SK-N-SH (cell line): Measurements from ENCODE around the gene PLEKHM3. TPM values are rescaled to one million over a fixed set of nuclear protein-coding genes. Genes with fewer than 3 reads are reported as not detected.

ENCODE experiments used
- CTCF ChIA-PET: fragments of 300-600, 350-600 bp; formaldehyde crosslinking; extraction: SDS; loops from one replicate; lab custom pipeline; 2021; lab: Yijun Ruan, JAX
- POLR2A ChIA-PET: fragments of 350-600 bp; sonication (Branson Sonifier 250); formaldehyde crosslinking; extraction: SDS; loops from one replicate; lab custom pipeline; 2020; ENCODE audit warnings: antibody characterized with exemption, inconsistent platforms; lab: Yijun Ruan, JAX
- DNase-seq: peaks from one replicate; pipeline ENCODE4 v3.0.0; 2012
- H2AFZ ChIP-seq: fragments of 200-600 bp; sonication (generic); 2 replicates; pipeline ENCODE4 v1.8.1; 2016; ENCODE audit warnings: antibody characterized with exemption, mild to moderate bottlenecking, low read depth
- H3F3A ChIP-seq: fragments of 200-600 bp; sonication (generic); replicated peaks from 2 replicates; pipeline ENCODE3; 2016; ENCODE audit warnings: antibody characterized with exemption, mild to moderate bottlenecking; ENCODE audit not compliant: insufficient read depth
- H3K27ac ChIP-seq, 2 experiments: fragments of 200-500 bp in 1 of 2; fragments of 200-600 bp in 1 of 2; sonication (Bioruptor generic) in 1 of 2; sonication (generic), shearing (Covaris generic) in 1 of 2; 2 replicates each; pipeline versions ENCODE4 v1.5.1 to v1.6.1; 2014 to 2016; ENCODE audit warnings: low read depth in 2 of 2, inconsistent platforms in 1 of 2, low read length in 1 of 2, mild to moderate bottlenecking in 1 of 2, mixed read lengths in 1 of 2
- H3K27me3 ChIP-seq: fragments of 200-600 bp; sonication (generic), shearing (Covaris generic); 2 replicates; pipeline ENCODE4 v1.6.1; 2016; ENCODE audit warnings: mixed run types; ENCODE audit not compliant: insufficient read depth
- H3K36me3 ChIP-seq, 2 experiments: fragments of 200-500 bp in 1 of 2; fragments of 200-600 bp in 1 of 2; sonication (Bioruptor generic) in 1 of 2; sonication (generic) in 1 of 2; replicated peaks in 1 of 2; 2 replicates each; pipeline versions ENCODE3 to v1.5.1; 2014 to 2016; ENCODE audit warnings: low read length in 1 of 2, mild to moderate bottlenecking in 1 of 2; ENCODE audit not compliant: insufficient read depth in 2 of 2, control insufficient read depth in 1 of 2
- H3K4me1 ChIP-seq, 2 experiments: fragments of 200-500 bp in 1 of 2; fragments of 200-600 bp in 1 of 2; sonication (Bioruptor generic) in 1 of 2; sonication (generic), shearing (Covaris generic) in 1 of 2; 2 replicates each; pipeline versions ENCODE4 v1.5.1 to v1.6.1; 2014 to 2016; ENCODE audit warnings: low read depth in 1 of 2, low read length in 1 of 2, mixed run types in 1 of 2; ENCODE audit not compliant: insufficient read depth in 2 of 2, control insufficient read depth in 1 of 2
- H3K4me2 ChIP-seq: fragments of 200-600 bp; sonication (generic), shearing (Covaris generic); 2 replicates; pipeline ENCODE4 v1.6.1; 2017; ENCODE audit warnings: mixed run types
- H3K4me3 ChIP-seq, 2 experiments: fragments of 200-500 bp in 1 of 2; fragments of 200-600 bp in 1 of 2; sonication (Bioruptor generic) in 1 of 2; sonication (generic), shearing (Covaris generic) in 1 of 2; 2 replicates each; pipeline versions ENCODE4 v1.5.1 to v1.8.1; 2014 to 2016; ENCODE audit warnings: low read depth in 2 of 2, inconsistent platforms in 1 of 2, low read length in 1 of 2, mild to moderate bottlenecking in 1 of 2, mixed read lengths in 1 of 2, moderate library complexity in 1 of 2
- H3K79me2 ChIP-seq: fragments of 200-600 bp; sonication (generic); 2 replicates; pipeline ENCODE4 v1.8.1; 2017; ENCODE audit warnings: mild to moderate bottlenecking; ENCODE audit not compliant: insufficient read depth
- H3K9ac ChIP-seq: fragments of 200-600 bp; sonication (generic); 2 replicates; pipeline ENCODE4 v1.6.1; 2017; ENCODE audit warnings: mixed run types
- H3K9me2 ChIP-seq: fragments of 200-600 bp; sonication (generic); 2 replicates; pipeline ENCODE4 v1.6.1; 2017; ENCODE audit warnings: mixed run types
- H3K9me3 ChIP-seq: fragments of 200-600 bp; sonication (generic); 2 replicates; pipeline ENCODE4 v1.6.1; 2017; ENCODE audit warnings: mixed run types, mild to moderate bottlenecking, moderate library complexity
- H4K20me1 ChIP-seq: fragments of 200-600 bp; sonication (generic); 2 replicates; pipeline ENCODE4 v1.6.1; 2017; ENCODE audit warnings: mild to moderate bottlenecking, mixed run types; ENCODE audit not compliant: insufficient read depth
- CTCF ChIP-seq: fragments of 200-600 bp; sonication (generic); IDR thresholded peaks from 2 replicates; pipeline ENCODE4 v1.6.1; 2017; ENCODE audit warnings: antibody characterized with exemption, mild to moderate bottlenecking, moderate library complexity
- ELF1 ChIP-seq: IDR thresholded peaks from 2 replicates; pipeline ENCODE4 v1.4.0; 2012
- EP300 ChIP-seq, 2 experiments: IDR thresholded peaks; 2 replicates each; pipeline versions ENCODE4 v1.4.0 to v1.6.1; 2012; ENCODE audit warnings: borderline replicate concordance in 1 of 2, low read depth in 1 of 2, low read length in 1 of 2
- EZH2phosphoT487 ChIP-seq: fragments of 200-600 bp; sonication (generic); IDR thresholded peaks from 2 replicates; pipeline ENCODE4 v1.6.1; 2017; ENCODE audit warnings: low read depth, mixed run types, mild to moderate bottlenecking, antibody characterized with exemption, moderate library complexity, borderline replicate concordance
- FOSL2 ChIP-seq: IDR thresholded peaks from 2 replicates; pipeline ENCODE4 v1.4.0; 2012; ENCODE audit warnings: low read depth, mild to moderate bottlenecking, moderate library complexity, borderline replicate concordance
- IRF3 ChIP-seq: fragments of 150-350 bp; IDR thresholded peaks from 2 replicates; pipeline ENCODE4 v1.6.1; 2016; ENCODE audit warnings: mild to moderate bottlenecking, low read depth, low read length
- MXI1 ChIP-seq: IDR thresholded peaks from 2 replicates; pipeline ENCODE4 v1.6.1; 2012; ENCODE audit warnings: mild to moderate bottlenecking, low read depth, low read length, improper control_type of control experiment
- RCOR1 ChIP-seq: fragments of 150-350 bp; IDR thresholded peaks from 2 replicates; pipeline ENCODE4 v1.6.1; 2017; ENCODE audit warnings: antibody characterized with exemption, low read length
- SMC3 ChIP-seq: IDR thresholded peaks from 2 replicates; pipeline ENCODE4 v1.6.1; 2012; ENCODE audit warnings: low read depth, low read length, improper control_type of control experiment
- TEAD4 ChIP-seq: IDR thresholded peaks from 2 replicates; pipeline ENCODE4 v1.4.0; 2012; ENCODE audit warnings: mild to moderate bottlenecking, borderline replicate concordance; ENCODE audit not compliant: insufficient read depth
- WGBS: methylation state at CpG from one replicate; pipeline ENCODE4 v1.1.6; 2017; ENCODE audit warnings: low lambda C conversion rate; 5-methylcytosine and 5-hydroxymethylcytosine counted together
- polyA plus RNA-seq, 3 experiments: library from polyadenylated mRNA; depleted of rRNA; stranded (reverse); fragments of >200 nt; gene quantifications; 2 replicates each; pipeline ENCODE4 v1.2.3, GENCODE V29; 2012
- TF ChIP-seq, protein P1 (sequence below): IDR thresholded peaks from 2 replicates; pipeline ENCODE4; 2012
- TF ChIP-seq, protein P2 (sequence below): IDR thresholded peaks from 2 replicates; pipeline ENCODE4 v1.4.0; 2012; ENCODE audit warnings: low read depth, borderline replicate concordance

PLEKHM3 gene
- polyA plus RNA-seq, 1 of the 3 experiments (the other 2 are of a cell fraction): 1.9 TPM

DNA sequence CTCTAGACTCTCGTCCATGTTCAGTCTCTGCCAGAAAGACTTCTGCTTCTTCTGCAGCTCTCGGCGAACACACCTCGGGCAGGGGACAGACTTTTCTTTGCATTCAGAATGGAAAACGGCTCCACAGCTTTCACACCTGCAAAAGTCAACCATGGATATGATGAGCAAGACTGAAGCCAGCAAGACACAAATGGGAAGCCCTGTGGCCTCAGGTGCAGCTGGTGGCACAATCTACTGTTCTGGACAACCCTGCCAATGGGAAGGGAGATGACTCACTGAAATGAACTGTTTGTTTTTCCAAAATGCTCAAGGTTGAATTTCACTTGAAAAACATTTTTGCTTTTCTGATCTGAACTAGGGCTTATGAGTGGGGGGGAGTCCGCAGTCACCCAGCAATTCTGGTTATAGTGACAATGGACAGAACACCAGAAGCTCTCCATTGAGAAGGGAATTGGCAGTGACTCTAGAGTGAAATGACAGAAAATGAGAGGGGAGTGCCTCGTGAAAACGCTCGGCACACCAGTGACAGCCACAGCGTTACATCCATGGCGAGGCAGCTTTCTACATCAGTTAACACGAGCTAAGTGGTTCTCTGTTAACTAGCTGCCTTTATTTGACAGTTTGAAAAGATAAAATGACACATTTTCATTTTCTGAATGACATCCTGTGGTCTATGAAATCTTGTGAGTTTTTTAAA lies 196.8 kb downstream of the PLEKHM3 start:
- no peak overlapping the region for H3K27ac ChIP-seq
- peaks cover 0 to 15% of the 10 kb centered on the region in 2 experiments; a peak in 1 of 4 replicates for H3K4me1 ChIP-seq
- no peaks in the 10 kb centered on the region for H3K36me3 ChIP-seq
- H2AFZ ChIP-seq: no peak overlapping the region
- ChIA-PET CTCF (no interaction called here), POLR2A (no interaction called here)
- no peak overlapping the region for H3K9ac ChIP-seq
- TF ChIP-seq, protein P1, sequence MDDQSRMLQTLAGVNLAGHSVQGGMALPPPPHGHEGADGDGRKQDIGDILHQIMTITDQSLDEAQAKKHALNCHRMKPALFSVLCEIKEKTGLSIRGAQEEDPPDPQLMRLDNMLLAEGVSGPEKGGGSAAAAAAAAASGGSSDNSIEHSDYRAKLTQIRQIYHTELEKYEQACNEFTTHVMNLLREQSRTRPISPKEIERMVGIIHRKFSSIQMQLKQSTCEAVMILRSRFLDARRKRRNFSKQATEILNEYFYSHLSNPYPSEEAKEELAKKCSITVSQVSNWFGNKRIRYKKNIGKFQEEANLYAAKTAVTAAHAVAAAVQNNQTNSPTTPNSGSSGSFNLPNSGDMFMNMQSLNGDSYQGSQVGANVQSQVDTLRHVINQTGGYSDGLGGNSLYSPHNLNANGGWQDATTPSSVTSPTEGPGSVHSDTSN: no peak
- no peak for TF ChIP-seq MXI1
- TF ChIP-seq FOSL2: peak; percentile 25; the same call in 1 of the 2 replicates
- H3K9me3 ChIP-seq: no peaks in the 10 kb centered on the region
- H3K27me3 ChIP-seq: no peaks in the 10 kb centered on the region
- no peaks in the 10 kb centered on the region for H3F3A ChIP-seq
- no peak overlapping the region for H3K4me3 ChIP-seq
- H3K79me2 ChIP-seq: no peaks in the 10 kb centered on the region
- H3K4me2 ChIP-seq: 0 out of 2 replicates have a peak overlapping the region, but pooled peaks have one; percentile 3
- WGBS: 77% methylated on average over 12 of the region's 12 CpGs
- DNase-seq: no peak
- H4K20me1 ChIP-seq: no peaks in the 10 kb centered on the region
- no peaks in the 10 kb centered on the region for H3K9me2 ChIP-seq

GRCh38 chr2:207825978-207826377 lies 199.3 kb downstream of the PLEKHM3 start:
- Histone ChIP-seq H3K36me3 (peaks cover 0 to 3% of the 10 kb centered on the region in 2 experiments), H4K20me1 (no peaks in the 10 kb centered on the region), H3K27me3 (no peaks in the 10 kb centered on the region), H3K4me1 (peaks cover 0 to 15% of the 10 kb centered on the region in 2 experiments; a peak in 1 of 4 replicates), H3K9ac (no peak overlapping the region), H3K4me3 (no peak overlapping the region), H3K9me3 (no peaks in the 10 kb centered on the region), H2AFZ (no peak overlapping the region), H3K9me2 (no peaks in the 10 kb centered on the region), H3K27ac (no peak overlapping the region), H3K79me2 (no peaks in the 10 kb centered on the region), H3K4me2 (no peak overlapping the region), H3F3A (no peaks in the 10 kb centered on the region)
- POLR2A ChIA-PET: no interaction called here
- TF ChIP-seq EZH2phosphoT487: no peak
- no peak for TF ChIP-seq IRF3
- no peak for TF ChIP-seq TEAD4
- TF ChIP-seq SMC3: no peak
- no peak for TF ChIP-seq RCOR1
- TF ChIP-seq, protein P2, sequence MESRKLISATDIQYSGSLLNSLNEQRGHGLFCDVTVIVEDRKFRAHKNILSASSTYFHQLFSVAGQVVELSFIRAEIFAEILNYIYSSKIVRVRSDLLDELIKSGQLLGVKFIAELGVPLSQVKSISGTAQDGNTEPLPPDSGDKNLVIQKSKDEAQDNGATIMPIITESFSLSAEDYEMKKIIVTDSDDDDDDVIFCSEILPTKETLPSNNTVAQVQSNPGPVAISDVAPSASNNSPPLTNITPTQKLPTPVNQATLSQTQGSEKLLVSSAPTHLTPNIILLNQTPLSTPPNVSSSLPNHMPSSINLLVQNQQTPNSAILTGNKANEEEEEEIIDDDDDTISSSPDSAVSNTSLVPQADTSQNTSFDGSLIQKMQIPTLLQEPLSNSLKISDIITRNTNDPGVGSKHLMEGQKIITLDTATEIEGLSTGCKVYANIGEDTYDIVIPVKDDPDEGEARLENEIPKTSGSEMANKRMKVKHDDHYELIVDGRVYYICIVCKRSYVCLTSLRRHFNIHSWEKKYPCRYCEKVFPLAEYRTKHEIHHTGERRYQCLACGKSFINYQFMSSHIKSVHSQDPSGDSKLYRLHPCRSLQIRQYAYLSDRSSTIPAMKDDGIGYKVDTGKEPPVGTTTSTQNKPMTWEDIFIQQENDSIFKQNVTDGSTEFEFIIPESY: no peak
- no peak for TF ChIP-seq FOSL2
- TF ChIP-seq ELF1: no peak
- TF ChIP-seq EP300 (IDR thresholded peaks at IDR 0.05; ENCODE audit: borderline replicate concordance in 1 of 2, low read depth in 1 of 2, low read length in 1 of 2): no peak
- TF ChIP-seq CTCF: no peak
- WGBS: 85% methylated on average over 4 of the region's 4 CpGs
- CTCF ChIA-PET: interaction anchor here (1.0 to 1.5 kb wide), 3 partner anchors 12 to 80 kb away, joined by 3 to 5 read pairs (median 4); no protein-coding TSS in a partner anchor
- no peak for DNase-seq
